Measurements from ENCODE around the gene COPA. TPM values are rescaled to one million over a fixed set of nuclear protein-coding genes. Genes with fewer than 3 reads are reported as not detected.
"Not testable (repeated sequence)": the region's sequence is repeated elsewhere in the genome, so short reads cannot be mapped to it uniquely, and the experiment has no call there.

Gene COPA
- total RNA-seq (2014; rRNA removed; shearing (Covaris generic); ENCODE audit: low replicate concordance), result 144 and 206 TPM in 2 replicates

GRCh38 chr1:160342953-160343869 is at the start of gene COPA, which contains the start of gene NCSTN:
Gene COPA (minus strand): TSS chr1:160343250. CDS start chr1:160343170, 80 bp downstream.
Gene NCSTN (plus strand): TSS chr1:160343383. CDS start chr1:160343397, 14 bp downstream.
- Histone ChIP-seq H3K9me3 (no peaks in the 10 kb centered on the region), H3K36me3 (peaks cover 64% of the 10 kb centered on the region), H3K4me3 (peak within 1 kb of the TSS; percentile 95), H3K27me3 (no peaks in the 10 kb centered on the region)
- peak; percentile 96 for DNase-seq

- H3K4me3 ChIP-seq, H3K27me3 ChIP-seq, DNase-seq, H3K9me3 ChIP-seq, H3K36me3 ChIP-seq: not testable (repeated sequence)
Measured at GRCh38 chr1:160388406-160388805, 45.4 kb upstream of the COPA start.

GRCh38 chr1:160384812-160385211 is 41.8 kb upstream of the COPA start:
- H3K9me3 ChIP-seq, H3K4me3 ChIP-seq, H3K27me3 ChIP-seq, H3K36me3 ChIP-seq, DNase-seq: not testable (repeated sequence)

- no peaks in the 10 kb centered on the region for H3K36me3 ChIP-seq
Measured at GRCh38 chr1:160377585-160378206, 34.6 kb upstream of the COPA start.

GRCh38 chr1:160376525-160377131 is 33.6 kb upstream of the COPA start:
- DNase-seq, result no peak
- H3K36me3 ChIP-seq, result no peaks in the 10 kb centered on the region
- H3K9me3 ChIP-seq, result no peaks in the 10 kb centered on the region
- no peak overlapping the region for H3K4me3 ChIP-seq
- no peaks in the 10 kb centered on the region for H3K27me3 ChIP-seq

More at GRCh38 chr1:160377585-160378206, 34.6 kb upstream of the COPA start:
- no peaks in the 10 kb centered on the region for H3K27me3 ChIP-seq
- no peak overlapping the region for H3K4me3 ChIP-seq
- no peaks in the 10 kb centered on the region for H3K9me3 ChIP-seq
- no peak for DNase-seq

GRCh38 chr1:160375788-160376524 is 32.9 kb upstream of the COPA start:
- Histone ChIP-seq H3K4me3 (no peak overlapping the region), H3K36me3 (no peaks in the 10 kb centered on the region), H3K27me3 (no peaks in the 10 kb centered on the region), H3K9me3 (no peaks in the 10 kb centered on the region)
- no peak for DNase-seq

GRCh38 chr1:160374306-160375110 is 31.5 kb upstream of the COPA start:
- DNase-seq, result no peak
- Histone ChIP-seq H3K27me3 (no peaks in the 10 kb centered on the region), H3K4me3 (no peak overlapping the region), H3K36me3 (no peaks in the 10 kb centered on the region), H3K9me3 (no peaks in the 10 kb centered on the region)

- Histone ChIP-seq H3K9me3 (no peaks in the 10 kb centered on the region), H3K4me3 (no peak overlapping the region), H3K27me3 (no peaks in the 10 kb centered on the region), H3K36me3 (no peaks in the 10 kb centered on the region)
- DNase-seq, result no peak
Measured at GRCh38 chr1:160373696-160374095, 30.6 kb upstream of the COPA start.

- Histone ChIP-seq H3K4me3 (no peak overlapping the region), H3K36me3 (no peaks in the 10 kb centered on the region), H3K27me3 (no peaks in the 10 kb centered on the region), H3K9me3 (no peaks in the 10 kb centered on the region)
- DNase-seq, result no peak
Measured at GRCh38 chr1:160371756-160372155, 28.7 kb upstream of the COPA start.

- Histone ChIP-seq H3K36me3 (no peaks in the 10 kb centered on the region), H3K4me3 (no peak overlapping the region), H3K9me3 (no peaks in the 10 kb centered on the region), H3K27me3 (no peaks in the 10 kb centered on the region)
- no peak for DNase-seq
Measured at GRCh38 chr1:160371346-160371631, 28.2 kb upstream of the COPA start.

GRCh38 chr1:160370561-160371345 is 27.7 kb upstream of the COPA start:
- no peaks in the 10 kb centered on the region for H3K27me3 ChIP-seq
- H3K4me3 ChIP-seq, result no peak overlapping the region
- no peaks in the 10 kb centered on the region for H3K36me3 ChIP-seq
- no peak for DNase-seq
- no peaks in the 10 kb centered on the region for H3K9me3 ChIP-seq

GRCh38 chr1:160369087-160369486 is 26.0 kb upstream of the COPA start:
- Histone ChIP-seq H3K9me3 (no peaks in the 10 kb centered on the region), H3K27me3 (no peaks in the 10 kb centered on the region), H3K4me3 (no peak overlapping the region), H3K36me3 (no peaks in the 10 kb centered on the region)
- DNase-seq, result no peak

GRCh38 chr1:160367934-160368923 is 25.2 kb upstream of the COPA start:
- no peak for DNase-seq
- Histone ChIP-seq H3K27me3 (no peaks in the 10 kb centered on the region), H3K36me3 (no peaks in the 10 kb centered on the region), H3K4me3 (no peak overlapping the region), H3K9me3 (no peaks in the 10 kb centered on the region)

- no peaks in the 10 kb centered on the region for H3K9me3 ChIP-seq
- H3K27me3 ChIP-seq, result no peaks in the 10 kb centered on the region
- DNase-seq, result no peak
- no peaks in the 10 kb centered on the region for H3K36me3 ChIP-seq
- H3K4me3 ChIP-seq, result no peak overlapping the region
Measured at GRCh38 chr1:160367516-160367900, 24.5 kb upstream of the COPA start.

All from MG63 (cell line).